ENCODE results near the gene RANBP10.
A peak's percentile ranks its signal among the peaks of the same experiment; 100 is the strongest.
"Not testable (repeated sequence)": the region's sequence is repeated elsewhere in the genome, so short reads cannot be mapped to it uniquely, and the experiment has no call there.

RANBP10 gene

DNA sequence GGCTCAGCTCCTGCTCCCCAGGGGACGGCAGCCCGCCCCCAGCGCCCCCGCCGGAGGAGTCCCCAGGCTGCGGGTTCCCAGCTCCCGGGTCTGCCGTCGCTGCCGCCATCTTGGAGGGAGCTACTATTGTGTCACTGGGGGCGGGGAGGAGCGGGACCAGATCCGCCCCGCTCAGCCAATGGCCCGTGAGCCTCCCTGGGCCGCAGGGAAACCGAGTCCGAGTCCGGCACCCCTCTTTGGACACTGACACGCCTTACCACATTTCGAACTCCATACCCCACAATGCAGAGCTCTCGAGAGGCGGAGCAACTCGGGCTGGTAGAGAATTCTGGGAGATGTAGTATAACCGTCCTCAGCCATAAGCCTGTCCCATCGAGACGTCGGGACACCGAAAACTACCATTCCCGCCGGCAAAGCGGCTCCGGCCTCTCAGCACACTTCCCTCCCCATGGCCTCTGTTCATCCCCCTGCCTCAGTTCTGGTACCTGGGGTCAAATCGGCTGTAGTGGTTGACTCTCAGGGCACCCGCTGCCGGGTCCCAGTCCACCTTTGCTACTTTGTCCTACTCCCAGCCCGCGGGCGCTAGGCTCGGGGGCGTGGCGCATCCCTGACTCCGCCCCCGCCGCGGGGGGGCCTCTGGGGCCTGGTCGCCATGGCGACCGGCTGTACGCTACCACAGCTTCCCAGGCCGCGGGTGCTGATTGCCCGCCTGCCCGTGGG lies at the start of gene RANBP10, which contains the start of gene TSNAXIP1:
Gene RANBP10, minus strand, starts transcription at position 133 of the 720 bp plus-strand sequence. Its CDS starts 24 bp downstream, at position 109.
Gene TSNAXIP1, plus strand, starts transcription at position 462 of the 720 bp plus-strand sequence. CDS start 261 bp downstream, outside the sequence.
- peak; percentile 84 to 97 for DNase-seq (ENCODE audit: low read depth in 1 of 2, low spot score in 1 of 2)

DNA sequence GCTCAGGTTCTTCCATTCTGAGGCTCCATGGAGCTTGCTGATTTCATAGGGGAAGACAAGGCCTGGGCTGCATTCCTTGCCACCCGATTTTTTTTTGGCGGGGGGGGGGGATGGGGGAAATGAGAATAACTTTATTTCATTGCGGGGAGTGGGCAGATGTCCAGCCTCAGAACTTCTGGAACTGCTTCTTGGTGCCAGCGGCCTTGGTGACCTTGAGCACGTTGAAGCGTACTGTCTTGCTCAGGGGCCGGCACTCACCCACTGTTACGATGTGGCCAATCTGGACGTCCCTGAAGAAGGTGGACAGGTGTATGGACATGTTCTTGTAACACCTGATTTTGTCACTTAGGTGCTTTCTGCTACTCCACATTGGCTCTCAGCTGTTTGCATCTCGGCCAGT lies 49.4 kb upstream of the RANBP10 start:
- no peak for DNase-seq (ENCODE audit: low read depth in 1 of 2, low spot score in 1 of 2)

DNA sequence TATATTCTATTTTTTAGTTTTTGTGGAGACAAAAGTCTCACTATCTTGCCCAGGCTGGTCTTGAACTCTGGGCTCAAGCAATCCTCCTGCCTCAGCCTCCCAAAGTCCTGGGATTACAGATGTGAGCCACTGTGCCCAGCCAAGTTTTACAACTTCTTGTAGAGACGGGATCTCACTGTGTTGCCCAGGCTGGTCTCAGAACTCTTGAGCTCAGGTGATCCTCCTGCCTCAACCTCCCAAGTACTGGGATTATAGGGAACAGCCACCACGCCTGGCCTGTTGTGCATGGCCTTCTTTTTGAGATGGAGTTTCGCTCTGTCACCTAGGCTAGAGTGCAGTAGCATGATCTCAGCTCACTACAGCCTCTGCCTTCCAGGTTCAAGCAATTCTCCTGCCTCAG lies 47.3 kb upstream of the RANBP10 start:
- DNase-seq (ENCODE audit: low read depth in 1 of 2, low spot score in 1 of 2): no peak

DNA sequence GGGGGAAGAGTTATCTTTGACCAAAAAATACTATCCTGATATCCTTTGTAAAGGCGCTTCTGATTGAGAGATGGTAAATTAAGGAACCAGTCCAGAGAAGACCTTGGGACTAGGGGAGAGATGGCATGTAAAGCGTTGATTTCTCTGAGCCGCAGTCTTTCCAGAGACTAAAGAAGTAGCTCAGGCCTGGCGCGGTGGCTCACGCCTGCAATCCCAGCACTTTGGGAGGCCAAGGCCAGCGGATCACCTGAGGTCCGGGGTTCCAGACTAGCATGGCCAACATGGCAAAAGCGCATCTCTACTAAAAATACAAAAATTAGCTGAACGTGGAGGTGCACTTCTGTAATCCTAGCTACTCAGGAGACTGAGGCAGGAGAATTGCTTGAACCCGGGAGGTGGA lies 41.8 kb upstream of the RANBP10 start:
- no peak for DNase-seq (ENCODE audit: low read depth in 1 of 2, low spot score in 1 of 2)

DNA sequence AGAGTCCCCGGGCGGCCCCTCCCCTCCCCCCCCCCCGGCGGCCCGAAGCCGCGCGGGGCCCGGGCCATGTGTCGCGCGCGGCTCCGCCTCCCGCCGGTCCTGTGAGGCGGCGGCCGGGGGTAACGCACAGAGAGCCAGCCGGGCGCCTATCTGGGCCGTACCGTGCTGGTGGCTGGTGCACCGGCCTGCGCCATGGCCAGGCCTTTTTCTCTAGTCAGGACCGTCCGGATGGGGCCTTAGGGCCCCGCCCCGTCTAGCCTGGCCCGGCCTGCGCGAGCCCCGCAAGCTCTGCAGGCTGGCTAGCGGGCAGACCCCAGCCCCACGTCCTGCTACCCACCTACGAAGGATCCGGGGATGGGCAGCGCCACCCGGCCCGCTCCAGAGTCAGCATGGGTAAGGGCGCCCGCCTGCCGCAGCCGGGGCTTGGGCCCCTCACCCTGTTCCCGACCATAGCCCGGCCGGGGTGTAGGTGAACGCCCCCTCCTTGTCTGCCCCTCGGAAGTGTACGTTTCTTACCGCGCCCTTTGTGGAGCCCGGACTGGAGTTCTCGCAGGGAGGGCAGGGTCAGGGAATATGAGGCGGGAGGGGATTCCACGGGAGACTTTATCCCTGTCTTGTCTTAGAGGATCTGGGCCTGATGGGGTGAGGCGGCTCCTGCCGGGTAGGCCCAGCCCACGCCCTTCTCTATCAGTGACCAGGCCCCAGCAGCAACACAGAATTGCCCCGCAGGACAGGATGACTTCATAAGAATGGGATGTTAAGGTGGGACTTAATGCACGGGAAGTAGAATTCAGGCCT lies 40.9 kb upstream of the RANBP10 start, which contains the start of gene CENPT:
Gene CENPT, minus strand, starts transcription at position 630 of the 798 bp plus-strand sequence. CDS start 13,834 bp downstream, outside the sequence.
- DNase-seq (ENCODE audit: low read depth in 1 of 2, low spot score in 1 of 2): no peak

DNA sequence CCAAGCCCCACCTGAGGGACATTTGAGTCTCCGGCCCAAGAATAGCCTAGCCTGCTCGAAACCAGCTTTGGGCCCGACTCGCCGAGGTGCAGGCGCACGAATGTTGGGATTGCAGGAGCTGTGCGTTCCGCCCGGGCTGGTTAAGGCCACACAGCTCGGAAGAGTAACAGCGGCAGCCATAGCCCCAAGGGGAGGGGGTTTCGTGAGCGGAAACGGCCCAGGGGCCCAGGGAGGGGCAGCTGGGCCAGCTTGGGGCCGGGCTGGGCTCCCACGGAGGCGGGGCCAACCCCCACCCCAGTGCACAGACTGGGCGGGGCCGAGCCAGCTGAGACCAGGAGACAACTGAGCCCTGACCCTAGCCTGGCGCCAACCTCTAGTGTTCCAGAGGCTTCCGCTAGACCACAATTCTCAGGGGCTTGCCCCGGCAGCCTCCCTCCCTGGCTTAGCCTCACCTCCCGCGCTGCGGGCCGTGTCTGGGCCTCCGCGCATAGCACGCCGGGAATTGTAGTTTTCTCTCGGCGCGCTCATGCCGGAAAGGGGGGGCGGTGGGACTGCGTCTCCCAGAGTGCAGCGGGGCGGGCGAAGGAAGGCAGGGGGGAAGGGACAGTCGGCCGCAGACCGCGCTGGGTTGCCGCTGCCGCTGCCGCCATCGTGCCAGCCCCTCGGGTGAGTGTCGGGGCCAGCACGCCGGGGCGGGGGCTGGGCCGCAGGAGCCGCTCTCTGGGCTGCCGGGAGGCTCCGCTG lies 40.1 kb upstream of the RANBP10 start, which contains the start of gene NUTF2:
Gene NUTF2, plus strand, starts transcription at position 614 of the 744 bp plus-strand sequence. CDS start 18,198 bp downstream, outside the sequence.
- peak; percentile 92 to 94 for DNase-seq (ENCODE audit: low read depth in 1 of 2, low spot score in 1 of 2)

DNA sequence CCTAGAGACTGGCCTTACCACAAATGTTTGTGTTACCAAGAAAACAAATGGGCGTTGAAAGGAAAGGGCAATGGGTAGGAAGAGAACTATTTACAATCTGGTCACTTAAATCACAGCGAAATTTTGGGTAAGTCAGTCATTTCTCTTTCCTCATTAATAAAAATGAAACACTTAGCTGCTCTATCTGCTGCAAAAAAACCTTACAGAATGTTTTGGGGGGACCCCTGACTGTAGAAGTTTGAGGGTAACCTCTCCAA lies 39.6 kb upstream of the RANBP10 start:
- no peak for DNase-seq (ENCODE audit: low read depth in 1 of 2, low spot score in 1 of 2)

DNA sequence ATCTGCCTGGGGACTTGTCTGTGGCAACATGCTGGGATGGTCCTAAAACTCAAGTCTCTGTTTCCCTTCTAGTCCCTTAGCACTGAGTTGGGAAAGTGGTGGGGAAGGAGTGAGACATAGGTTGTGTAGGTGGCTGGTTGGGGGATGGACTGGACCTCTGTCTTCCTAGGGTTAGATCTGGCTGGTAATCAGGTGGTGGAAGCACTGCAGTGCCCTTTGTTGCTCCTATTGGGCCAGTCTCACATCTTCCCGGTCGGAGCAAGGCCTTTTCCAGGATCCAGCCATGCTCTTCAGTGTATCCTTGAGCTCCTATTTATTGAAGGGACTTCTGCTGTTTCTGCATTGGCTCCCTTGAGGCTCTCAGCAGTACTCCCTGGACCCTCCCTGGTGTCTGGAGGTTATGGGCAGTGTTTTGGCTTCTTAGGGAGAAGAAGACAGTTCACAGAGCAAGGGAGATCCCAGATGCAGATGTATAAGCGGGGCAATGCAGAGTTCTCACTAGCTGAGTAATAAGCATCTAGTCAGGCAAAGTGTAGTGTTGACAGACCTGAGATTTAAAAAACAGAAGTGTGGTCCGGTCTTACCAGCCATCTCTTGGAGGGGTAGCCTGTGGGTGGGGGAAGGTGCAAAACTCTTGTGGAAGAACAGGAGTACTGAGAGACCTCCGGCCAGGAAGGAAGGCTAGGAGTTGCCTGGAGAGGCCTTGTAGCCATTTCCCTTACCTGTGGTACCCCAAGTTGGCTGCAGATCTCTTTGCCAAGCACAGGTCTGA lies 39.1 kb upstream of the RANBP10 start:
- no peak for DNase-seq (ENCODE audit: low read depth in 1 of 2, low spot score in 1 of 2)

DNA sequence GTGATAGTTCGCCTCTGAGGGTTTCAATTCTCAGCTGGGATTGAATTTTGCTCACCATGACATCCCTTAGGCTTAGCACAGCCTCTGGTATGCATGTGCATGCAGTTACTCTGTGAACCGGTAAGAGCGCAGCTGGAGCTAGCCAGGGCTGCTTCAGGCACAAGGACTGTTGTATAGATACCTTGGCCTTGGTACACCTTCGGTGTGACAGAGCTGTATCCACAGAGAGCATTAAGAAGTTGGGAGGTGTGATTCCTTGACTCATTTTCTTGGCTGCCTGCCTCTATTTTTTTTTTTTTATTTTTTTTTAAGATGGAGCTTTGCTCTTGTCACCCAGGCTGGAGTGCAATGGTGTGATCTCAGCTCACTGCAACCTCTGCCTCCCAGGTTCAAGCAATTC lies 38.1 kb upstream of the RANBP10 start:
- no peak for DNase-seq (ENCODE audit: low read depth in 1 of 2, low spot score in 1 of 2)

DNA sequence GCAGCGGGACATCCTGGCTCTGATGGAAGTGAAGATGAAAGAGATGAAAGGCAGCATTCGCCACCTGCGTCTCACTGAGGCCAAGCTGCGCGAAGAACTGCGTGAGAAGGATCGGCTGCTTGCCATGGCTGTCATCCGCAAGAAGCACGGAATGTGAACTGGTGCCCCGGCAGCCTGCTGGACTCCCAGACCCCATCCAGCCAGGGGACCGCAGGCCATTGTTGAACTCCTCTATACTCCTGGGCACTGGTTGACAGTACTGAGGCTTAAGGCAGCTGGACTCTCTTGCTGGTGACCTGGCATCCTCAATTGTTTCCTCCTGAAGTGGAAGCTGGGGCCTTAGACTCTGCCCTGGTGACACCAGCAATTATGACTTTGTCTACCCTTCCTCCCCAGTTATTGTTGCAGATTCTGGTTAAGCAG lies 37.0 kb upstream of the RANBP10 start:
- peak in 1 of 2 donors; percentile 19 for DNase-seq (ENCODE audit: low read depth in 1 of 2, low spot score in 1 of 2)

DNA sequence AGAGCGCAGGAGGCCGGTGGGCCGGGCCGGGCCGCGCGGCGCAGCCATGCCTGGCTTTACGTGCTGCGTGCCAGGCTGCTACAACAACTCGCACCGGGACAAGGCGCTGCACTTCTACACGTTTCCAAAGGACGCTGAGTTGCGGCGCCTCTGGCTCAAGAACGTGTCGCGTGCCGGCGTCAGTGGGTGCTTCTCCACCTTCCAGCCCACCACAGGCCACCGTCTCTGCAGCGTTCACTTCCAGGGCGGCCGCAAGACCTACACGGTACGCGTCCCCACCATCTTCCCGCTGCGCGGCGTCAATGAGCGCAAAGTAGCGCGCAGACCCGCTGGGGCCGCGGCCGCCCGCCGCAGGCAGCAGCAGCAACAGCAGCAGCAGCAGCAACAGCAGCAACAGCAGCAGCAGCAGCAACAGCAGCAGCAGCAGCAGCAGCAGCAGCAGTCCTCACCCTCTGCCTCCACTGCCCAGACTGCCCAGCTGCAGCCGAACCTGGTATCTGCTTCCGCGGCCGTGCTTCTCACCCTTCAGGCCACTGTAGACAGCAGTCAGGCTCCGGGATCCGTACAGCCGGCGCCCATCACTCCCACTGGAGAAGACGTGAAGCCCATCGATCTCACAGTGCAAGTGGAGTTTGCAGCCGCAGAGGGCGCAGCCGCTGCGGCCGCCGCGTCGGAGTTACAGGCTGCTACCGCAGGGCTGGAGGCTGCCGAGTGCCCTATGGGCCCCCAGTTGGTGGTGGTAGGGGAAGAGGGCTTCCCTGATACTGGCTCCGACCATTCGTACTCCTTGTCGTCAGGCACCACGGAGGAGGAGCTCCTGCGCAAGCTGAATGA lies 36.4 kb upstream of the RANBP10 start:
- peak; percentile 35 to 42 for DNase-seq (ENCODE audit: low read depth in 1 of 2, low spot score in 1 of 2)

DNA sequence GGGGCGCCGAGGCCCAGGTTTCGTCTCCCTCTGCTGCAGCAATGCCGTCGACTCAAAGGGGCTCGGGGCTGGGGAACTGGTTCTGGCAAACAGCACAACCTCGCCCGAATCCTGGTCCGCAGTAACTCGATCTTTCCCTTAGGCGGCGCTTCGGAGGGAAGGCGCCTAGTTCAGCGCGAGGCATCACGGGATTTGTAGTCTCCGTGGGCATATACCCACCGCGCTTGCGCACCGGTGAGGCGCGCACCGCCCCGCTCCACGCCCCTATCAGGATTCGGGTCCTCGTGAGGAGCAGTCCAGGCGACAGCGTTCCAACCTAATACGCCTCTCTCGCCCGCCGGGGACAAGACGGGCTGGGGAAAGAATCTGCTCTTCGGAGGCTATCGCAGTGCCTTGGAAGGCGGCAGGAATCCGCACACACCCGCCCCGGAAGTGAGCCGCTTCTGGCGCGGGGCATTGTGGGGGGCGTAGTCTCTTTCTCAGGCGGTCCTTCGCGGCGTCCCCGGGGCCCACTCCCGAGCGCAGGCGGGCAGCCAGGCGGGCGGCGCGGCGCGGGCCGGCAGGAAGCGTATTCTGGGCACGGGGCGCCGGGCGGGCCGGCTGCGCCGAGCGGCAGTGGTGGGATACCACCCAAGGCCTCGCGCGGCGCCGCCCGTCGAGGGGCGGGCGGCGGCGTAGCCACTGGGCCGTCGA lies 35.6 kb upstream of the RANBP10 start, which contains the start of gene THAP11:
Gene THAP11, plus strand, starts transcription at position 505 of the 693 bp plus-strand sequence. CDS start 235 bp downstream, outside the sequence.
- peak; percentile 92 to 94 for DNase-seq (ENCODE audit: low read depth in 1 of 2, low spot score in 1 of 2)

DNA sequence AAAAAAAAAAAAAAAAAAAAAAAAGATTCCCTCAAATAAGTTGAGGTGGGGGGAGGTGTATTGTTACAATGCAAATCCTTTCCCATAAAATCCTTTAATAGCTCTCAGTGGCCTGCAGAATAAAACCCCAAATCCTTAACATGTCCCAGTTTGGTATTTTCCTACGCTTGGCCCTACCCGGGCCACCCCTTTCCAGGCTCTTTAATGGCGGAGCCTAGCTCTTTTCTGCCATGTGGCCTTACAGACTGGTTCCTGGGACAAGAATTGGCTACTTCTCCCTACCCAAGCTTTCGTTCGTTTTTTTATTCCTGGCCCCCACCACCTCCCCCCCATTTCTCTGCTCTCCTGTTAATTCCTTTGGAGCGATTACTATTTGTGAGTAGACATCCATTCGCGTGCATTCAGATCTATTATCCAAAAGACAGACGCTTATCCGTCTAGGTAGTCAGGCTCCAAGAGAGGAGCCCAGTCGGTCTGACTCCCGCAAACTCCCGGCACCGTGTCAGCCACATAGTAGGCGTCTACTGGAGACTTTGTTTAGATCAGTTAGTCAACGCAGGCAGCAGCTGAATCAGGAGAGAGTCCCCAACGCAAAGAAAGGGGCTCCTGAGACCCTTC lies 34.9 kb upstream of the RANBP10 start:
- no peak for DNase-seq (ENCODE audit: low read depth in 1 of 2, low spot score in 1 of 2)

DNA sequence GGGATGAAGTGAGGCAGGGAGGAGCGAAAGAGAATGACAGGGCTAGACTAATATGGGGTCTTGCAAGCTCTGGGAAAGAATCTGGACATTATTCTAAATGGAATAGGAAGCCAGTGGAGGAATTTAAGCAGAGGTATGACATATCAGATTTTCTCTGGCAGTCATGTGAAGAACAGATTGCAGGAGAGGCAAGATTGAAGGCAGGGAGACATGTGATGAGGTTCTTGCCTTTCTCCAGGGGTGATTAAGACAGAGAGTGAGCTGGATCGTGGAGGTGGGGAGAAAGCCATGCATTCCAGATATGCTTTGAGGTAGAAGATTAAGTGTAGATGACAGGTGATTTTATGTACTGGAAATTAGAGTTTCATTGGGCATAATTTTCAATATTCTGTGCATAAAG lies 31.5 kb upstream of the RANBP10 start:
- DNase-seq (ENCODE audit: low read depth in 1 of 2, low spot score in 1 of 2): no peak

DNA sequence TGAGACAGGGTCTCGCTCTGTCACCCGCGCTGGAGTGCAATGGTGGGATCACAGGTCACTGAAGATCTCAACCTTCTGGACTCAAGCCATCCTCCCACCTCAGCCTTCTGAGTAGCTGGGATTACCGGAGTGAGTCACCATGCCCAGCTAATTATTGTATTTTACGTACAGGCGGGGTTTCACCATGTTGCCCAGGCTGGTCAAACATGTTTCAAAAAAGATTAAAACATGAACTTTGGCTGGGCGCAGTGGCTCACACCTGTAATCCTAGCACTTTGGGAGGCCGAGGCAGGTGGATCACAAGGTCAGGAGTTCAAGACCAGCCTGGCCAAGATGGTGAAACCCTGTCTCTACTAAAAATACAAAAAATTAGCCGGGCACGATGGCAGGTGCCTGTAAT lies 30.8 kb upstream of the RANBP10 start:
- not testable (repeated sequence) for DNase-seq (ENCODE audit: low read depth in 1 of 2, low spot score in 1 of 2)

DNA sequence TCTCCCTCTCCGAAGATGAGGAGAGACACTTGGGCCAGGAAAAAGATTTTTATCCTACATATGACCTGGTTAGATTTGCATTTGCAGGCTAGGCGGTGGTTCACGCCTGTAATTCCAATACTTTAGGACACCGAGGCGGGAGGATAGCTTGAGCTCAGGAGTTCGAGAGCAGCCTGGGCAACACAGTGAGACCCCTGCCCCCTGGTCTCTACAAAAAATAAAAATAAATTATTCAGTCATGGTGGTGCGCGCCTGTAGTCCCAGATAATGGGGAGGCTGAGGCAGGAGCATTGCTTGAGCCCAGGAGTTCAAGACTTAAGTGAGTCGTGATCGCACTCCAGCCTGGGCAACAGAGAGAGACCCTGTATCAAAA lies 27.9 kb upstream of the RANBP10 start:
- DNase-seq (ENCODE audit: low read depth in 1 of 2, low spot score in 1 of 2): no peak

DNA sequence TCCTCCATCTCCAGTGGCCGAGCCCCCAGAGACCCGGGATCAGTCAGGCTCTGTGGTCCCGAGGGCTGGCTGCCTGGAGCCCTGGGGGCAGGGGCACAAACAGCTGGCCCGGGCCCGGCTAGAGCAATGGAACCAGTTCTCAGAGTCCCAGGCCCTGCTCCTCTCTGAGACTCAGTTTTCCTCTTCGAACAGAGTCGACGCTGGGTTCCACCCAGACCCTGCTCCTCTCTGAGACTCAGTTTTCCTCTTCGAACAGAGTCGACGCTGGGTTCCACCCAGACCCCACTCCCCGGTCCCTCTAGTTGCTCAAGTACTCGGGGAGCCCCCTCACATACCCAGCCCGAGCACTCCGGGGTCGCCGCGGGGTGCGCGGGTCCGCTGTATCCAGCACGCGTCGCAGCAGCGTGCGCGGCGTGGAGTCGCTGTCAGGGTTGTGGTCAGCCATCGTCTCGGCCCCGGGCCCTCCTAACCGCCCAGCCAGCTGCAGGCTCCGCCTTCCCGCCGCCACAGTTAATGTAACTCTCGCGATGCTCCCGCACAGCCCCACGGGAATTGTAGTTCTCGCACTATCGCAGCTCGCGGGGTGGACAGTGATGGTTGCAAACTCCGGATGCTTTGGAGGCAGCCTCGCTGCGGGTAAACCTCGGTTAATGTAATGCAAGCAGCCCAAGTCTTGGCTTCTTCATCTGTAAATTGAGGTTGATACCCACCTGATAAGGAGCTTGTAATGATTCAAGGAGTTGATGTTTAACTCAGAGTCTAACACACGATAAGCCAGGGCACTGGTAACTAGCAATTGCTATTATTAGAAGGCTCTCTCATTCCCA lies 27.3 kb upstream of the RANBP10 start:
- DNase-seq (ENCODE audit: low read depth in 1 of 2, low spot score in 1 of 2): peak; percentile 86 to 89

DNA sequence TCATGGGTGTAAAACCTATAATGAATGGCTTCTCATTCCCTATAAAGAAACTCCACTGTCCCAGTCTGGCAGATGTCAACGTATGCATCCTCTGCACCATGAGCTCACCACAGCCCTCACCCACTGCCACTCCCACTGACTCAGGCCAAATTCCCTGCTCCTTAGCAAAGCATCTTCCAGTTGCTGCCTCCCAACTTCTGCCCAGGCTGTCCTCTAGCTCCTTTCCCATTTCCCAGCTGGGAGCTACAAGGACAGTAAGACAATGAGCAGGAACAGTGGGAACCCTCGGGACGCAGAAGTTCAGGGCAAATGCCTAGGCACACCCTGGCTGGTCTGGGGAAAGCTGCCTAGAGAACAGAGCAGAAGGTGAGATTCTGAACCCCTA lies 26.7 kb upstream of the RANBP10 start:
- no peak for DNase-seq (ENCODE audit: low read depth in 1 of 2, low spot score in 1 of 2)

Data from activated CD4-positive, alpha-beta T cell treated with anti-CD3 and anti-CD28 coated beads, Interleukin-2, amount 50 U/mL, for 24 hours (primary cell).